NAMALWA (cell line): Measurements from ENCODE around the gene HTR3B.

Experiments used
- DNase-seq: peaks from one replicate; pipeline ENCODE4 v3.0.0-alpha.2; 2015; ENCODE audit warnings: low spot score

Gene HTR3B

GRCh38 chr11:113991170-113991569 is 86.6 kb downstream of the HTR3B start:
- peak; percentile 25 for DNase-seq

GRCh38 chr11:113991718-113992458 is 87.3 kb downstream of the HTR3B start:
- DNase-seq: no peak

DNA sequence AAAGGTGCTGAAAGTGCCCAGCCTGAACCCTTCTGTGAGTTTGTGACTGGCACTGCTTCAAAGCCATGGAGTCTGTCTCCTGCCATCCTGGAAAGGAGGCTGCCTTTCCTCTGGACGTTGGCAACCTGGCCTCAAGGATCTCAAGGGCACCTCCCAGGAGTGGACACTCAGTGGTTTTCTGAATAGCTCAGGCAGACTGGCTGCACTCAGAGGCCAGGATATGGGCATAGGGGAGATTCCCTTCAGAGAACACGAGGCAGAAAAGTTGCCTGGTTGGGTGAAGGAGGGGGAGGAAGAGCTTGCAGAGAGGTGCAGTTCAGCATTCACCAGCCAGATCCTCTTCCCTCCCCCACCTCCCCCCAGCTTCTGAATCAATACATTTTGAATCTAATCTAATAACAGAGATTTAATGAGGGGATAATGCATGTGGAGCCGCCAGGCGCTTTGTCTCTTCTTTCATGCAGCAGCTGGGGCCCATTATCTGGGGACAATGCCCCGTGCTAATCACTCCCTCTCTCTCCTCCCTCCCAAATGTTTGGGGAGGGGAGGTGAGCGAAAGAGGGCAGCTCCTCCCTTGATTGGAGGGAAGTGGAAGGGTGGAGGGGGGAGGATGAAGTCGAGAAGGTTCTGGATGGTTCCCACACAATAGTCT is 88.0 kb downstream of the HTR3B start:
- no peak for DNase-seq

DNA sequence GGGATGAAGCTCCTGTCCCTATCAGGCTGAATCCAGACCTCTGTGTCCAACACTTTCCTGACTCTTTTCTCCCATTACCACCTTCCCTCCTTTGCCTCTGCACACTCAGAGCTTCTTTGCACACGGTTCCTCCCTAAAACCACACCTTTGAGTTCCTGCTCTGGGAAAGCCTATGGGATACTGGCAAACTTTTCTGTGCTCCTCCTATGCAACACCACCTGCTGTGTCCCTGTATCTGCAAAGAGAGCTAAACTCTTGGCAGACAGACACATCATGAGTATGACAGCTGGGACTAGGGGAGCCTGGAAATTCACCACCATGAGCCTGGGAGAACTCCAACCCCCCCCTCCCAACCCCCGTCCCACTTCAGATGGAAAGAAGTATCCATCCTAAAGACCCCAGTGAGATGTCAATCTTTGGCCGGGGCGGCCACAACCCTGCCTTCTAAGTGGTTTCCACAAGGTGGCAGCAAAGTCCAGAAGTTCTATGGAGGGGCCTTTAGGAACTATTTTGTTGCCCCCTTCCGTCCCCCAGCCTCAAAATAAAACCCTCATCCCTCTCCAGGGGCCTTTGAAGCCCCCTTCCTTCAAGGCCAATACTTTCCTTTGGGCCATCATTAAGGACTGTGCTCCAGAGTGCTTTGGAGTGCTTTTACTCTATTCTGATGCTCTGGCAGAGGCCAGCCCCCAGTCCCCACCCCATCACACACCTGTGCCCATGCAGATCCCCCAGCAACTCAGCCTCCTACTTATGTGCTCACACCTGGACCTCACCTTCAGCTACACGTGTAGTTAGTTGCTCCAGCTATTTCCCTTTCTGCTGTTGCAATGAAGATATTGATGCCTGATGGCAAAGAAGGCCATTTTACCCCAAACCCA is 89.7 kb downstream of the HTR3B start:
- DNase-seq: peak; percentile 48
